Ovary (tissue), 9 donors: Measurements from ENCODE around the gene TRIM46. TPM values are rescaled to one million over a fixed set of nuclear protein-coding genes. Genes with fewer than 3 reads are reported as not detected.

Source experiments
- DNase-seq, 5 donors: peaks; one replicate each; pipeline ENCODE4 v3.0.0-alpha.2; 2019 to 2020
- H3K27ac ChIP-seq, 2 donors: fragments of 200-600 bp; one replicate each; pipeline versions ENCODE4 v1.5.1 to v1.8.0; 2019 to 2022
- H3K27me3 ChIP-seq: fragments of 200-600 bp; one replicate; pipeline ENCODE4 v1.8.0; 2022
- H3K36me3 ChIP-seq: fragments of 200-600 bp; sonication (generic); one replicate; pipeline ENCODE4 v1.5.1; 2019
- H3K4me1 ChIP-seq: one replicate; pipeline ENCODE4 v1.8.1; 2013; ENCODE audit warnings: mild to moderate bottlenecking, moderate library complexity; ENCODE audit not compliant: insufficient read depth
- H3K4me3 ChIP-seq: fragments of 200-600 bp; sonication (generic); one replicate; pipeline ENCODE4 v1.5.1; 2017
- H3K9me3 ChIP-seq, 2 donors: fragments of 200-600 bp in 1 of 2; sonication (generic) in 1 of 2; one replicate each; pipeline versions ENCODE4 v1.5.1 to v1.8.1; 2013 to 2019; ENCODE audit warnings: mild to moderate bottlenecking in 1 of 2, moderate library complexity in 1 of 2
- CTCF ChIP-seq, 3 donors: fragments of 450-650 bp in 2 of 3; fragments of 200-600 bp in 1 of 3; IDR thresholded peaks; one replicate each; pipeline versions ENCODE4 v1.5.1 to v1.8.0; 2016 to 2022; ENCODE audit warnings: antibody characterized with exemption in 3 of 3, mild to moderate bottlenecking in 1 of 3
- EP300 ChIP-seq: sonication (generic); formaldehyde crosslinking; IDR thresholded peaks from one replicate; pipeline ENCODE4 v1.6.1; 2017; ENCODE audit warnings: antibody characterized with exemption
- POLR2A ChIP-seq: fragments of 450-650 bp; IDR thresholded peaks from one replicate; pipeline ENCODE4 v1.6.1; 2017; ENCODE audit warnings: antibody characterized with exemption, mild to moderate bottlenecking, moderate library complexity
- WGBS, 3 donors: extraction: QIAGEN DNeasy Blood & Tissue Kit in 1 of 3; methylation state at CpG; one replicate each; pipeline versions ENCODE4 v1.1.5 to v1.1.7; 2013 to 2017; 5-methylcytosine and 5-hydroxymethylcytosine counted together
- intact Hi-C, 4 donors: fragments of 100-400 bp; cut with DNase I; formaldehyde crosslinking; loops; one replicate each; pipeline versions ENCODE4 v1.11.0 to v1.15.1; 2022 to 2023
- polyA plus RNA-seq, 2 donors: library from polyadenylated mRNA; stranded (reverse); fragments of 200-250 nt in 1 of 2; fragments of 350-450 nt in 1 of 2; fragmentation: Illumina TruSeq in 1 of 2; extraction: RNeasy Lipid Tissue Mini Kit (QIAGEN cat#74804) in 1 of 2; gene quantifications; one replicate each; pipeline ENCODE4 v1.2.3, GENCODE V29; 2013 to 2014
- total RNA-seq, 7 donors: library from RNA; depleted of rRNA in 2 of 7; stranded (reverse); fragments of >200 nt in 2 of 7; fragmentation: NEBNext Ultra II Directional in 3 of 7; extraction: Animal tissue kit (Norgen Biotek cat#: 25700) in 3 of 7; gene quantifications; one replicate each; pipeline versions ENCODE4 v1.1.0 to v1.2.4, GENCODE V29; 2016 to 2023
- donor health status: DM: no; HTN: no; CAD: no; lungs with moderate emphysema.
- donor health status: DM: no; HTN: no; CAD: no.
- donor health status: Bipolar disorder and iron deficiency.
- donor health status: DM: yes; HTN: yes; CAD: no.
- donor health status: DM: no; HTN: no; CAD: no.
- donor health status: DM: yes; HTN: yes; CAD: no.

The TRIM46 gene
- total and polyA plus RNA-seq, 9 donors: 0.12 to 0.87 (median 0.29) TPM; not detected in 1

GRCh38 chr1:155182052-155182550 is 8.5 kb downstream of the TRIM46 start:
- intact Hi-C loops: no loop called here
- WGBS, 3 donors: 80 to 90% (median 89%) methylated on average over 7 of the region's 7 CpGs
- TF ChIP-seq CTCF (IDR thresholded peaks at IDR 0.05) (no peak), EP300 (no peak), POLR2A (no peak)
- H3K9me3 ChIP-seq: no peaks in the 10 kb centered on the region
- H3K36me3 ChIP-seq: no peaks in the 10 kb centered on the region
- no peaks in the 10 kb centered on the region for H3K27me3 ChIP-seq
- H3K4me3 ChIP-seq: no peak overlapping the region
- no peak overlapping the region for H3K27ac ChIP-seq
- DNase-seq: peak in 2 of 5 donors; percentile 8 to 12
- no peaks in the 10 kb centered on the region for H3K4me1 ChIP-seq

GRCh38 chr1:155183775-155184221 is 10.1 kb downstream of the TRIM46 start:
- no peaks in the 10 kb centered on the region for H3K4me1 ChIP-seq
- 89 to 91% (median 90%) methylated on average over 20 of the region's 20 CpGs for WGBS, 3 donors
- no peaks in the 10 kb centered on the region for H3K9me3 ChIP-seq
- H3K36me3 ChIP-seq: no peaks in the 10 kb centered on the region
- TF ChIP-seq EP300 (no peak), CTCF (IDR thresholded peaks at IDR 0.05) (no peak), POLR2A (no peak)
- intact Hi-C loops: no loop called here
- H3K4me3 ChIP-seq: no peak overlapping the region
- no peaks in the 10 kb centered on the region for H3K27me3 ChIP-seq
- peak in 3 of 5 donors; percentile 16 to 26 (median 22) for DNase-seq
- H3K27ac ChIP-seq: no peak overlapping the region

DNA sequence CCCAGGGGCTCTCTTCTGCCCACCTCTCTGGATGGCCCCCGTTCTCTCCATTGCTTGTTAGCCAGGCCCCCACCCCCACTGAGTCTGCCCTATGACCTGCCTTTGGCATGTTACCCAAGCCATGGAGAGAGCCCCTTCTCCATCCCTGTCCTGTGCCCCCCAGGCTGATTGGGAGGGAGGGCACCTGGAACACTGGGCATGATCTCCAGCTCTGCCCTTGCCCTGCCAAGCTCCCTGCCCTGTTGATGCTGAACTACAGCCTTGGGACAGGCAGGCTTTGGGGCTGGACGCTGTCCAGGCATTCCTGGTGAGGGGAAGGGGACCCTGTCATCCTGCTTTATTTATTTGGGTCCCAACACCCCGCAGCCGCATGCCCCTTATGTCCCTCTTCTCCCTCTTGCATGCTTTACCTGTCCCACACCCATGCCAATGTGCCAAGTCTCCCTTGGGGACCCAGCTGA is 10.7 kb downstream of the TRIM46 start:
- Histone ChIP-seq H3K4me1 (no peaks in the 10 kb centered on the region), H3K27ac (no peak overlapping the region), H3K9me3 (no peaks in the 10 kb centered on the region), H3K27me3 (no peaks in the 10 kb centered on the region), H3K36me3 (no peaks in the 10 kb centered on the region), H3K4me3 (no peak overlapping the region)
- TF ChIP-seq EP300 (no peak), CTCF (IDR thresholded peaks at IDR 0.05) (no peak), POLR2A (no peak)
- 80 to 90% (median 89%) methylated on average over 4 of the region's 4 CpGs for WGBS, 3 donors
- peak in 4 of 5 donors; percentile 14 to 31 (median 15) for DNase-seq
- intact Hi-C loops: no loop called here

- no peaks in the 10 kb centered on the region for H3K4me1 ChIP-seq
- no peaks in the 10 kb centered on the region for H3K36me3 ChIP-seq
- peak in 4 of 5 donors; percentile 23 to 34 (median 27) for DNase-seq
- TF ChIP-seq POLR2A: no peak
- no peak for TF ChIP-seq CTCF (IDR thresholded peaks at IDR 0.05)
- no peak for TF ChIP-seq EP300
- H3K9me3 ChIP-seq: no peaks in the 10 kb centered on the region
- intact Hi-C loops: no loop called here
- H3K27me3 ChIP-seq: no peaks in the 10 kb centered on the region
- no peak overlapping the region for H3K27ac ChIP-seq
- no peak overlapping the region for H3K4me3 ChIP-seq
- 57 to 67% (median 64%) methylated on average over 21 of the region's 21 CpGs for WGBS, 3 donors
Measured at GRCh38 chr1:155184835-155185782, 11.5 kb downstream of the TRIM46 start.
